ENCODE results near the gene LDLR. TPM values are rescaled to one million over a fixed set of nuclear protein-coding genes. Genes with fewer than 3 reads are reported as not detected.
"Not testable (repeated sequence)": the region's sequence is repeated elsewhere in the genome, so short reads cannot be mapped to it uniquely, and the experiment has no call there.

Gene LDLR
- total RNA-seq, 1 donor from 2014 or later, result 123 TPM

GRCh38 chr19:11127905-11128304 lies 38.6 kb downstream of the LDLR start:
- TF ChIP-seq CTCF (conservative IDR thresholded peaks at IDR 0.05; ENCODE audit: low read depth, low read length), result no peak
- H3K4me3 ChIP-seq (ENCODE audit: low read depth, low read length), result no peak overlapping the region
- no peak for DNase-seq (ENCODE audit: low read depth)

GRCh38 chr19:11130824-11131455 lies 41.7 kb downstream of the LDLR start:
- H3K4me3 ChIP-seq (ENCODE audit: low read depth, low read length), result no peak overlapping the region
- DNase-seq (ENCODE audit: low read depth), result no peak
- TF ChIP-seq CTCF (conservative IDR thresholded peaks at IDR 0.05; ENCODE audit: low read depth, low read length), result peak; percentile 81

- no peak for TF ChIP-seq CTCF (conservative IDR thresholded peaks at IDR 0.05; ENCODE audit: low read depth, low read length)
- no peak for DNase-seq (ENCODE audit: low read depth)
- H3K4me3 ChIP-seq (ENCODE audit: low read depth, low read length), result no peak overlapping the region
Observed at GRCh38 chr19:11131471-11131870, 42.2 kb downstream of the LDLR start.

- DNase-seq (ENCODE audit: low read depth), result no peak
- TF ChIP-seq CTCF (conservative IDR thresholded peaks at IDR 0.05; ENCODE audit: low read depth, low read length), result no peak
- H3K4me3 ChIP-seq (ENCODE audit: low read depth, low read length), result no peak overlapping the region
Observed at GRCh38 chr19:11136400-11137101, 47.3 kb downstream of the LDLR start.

GRCh38 chr19:11137542-11138384 lies 48.5 kb downstream of the LDLR start:
- peak; percentile 79 for TF ChIP-seq CTCF (conservative IDR thresholded peaks at IDR 0.05; ENCODE audit: low read depth, low read length)
- no peak for DNase-seq (ENCODE audit: low read depth)
- H3K4me3 ChIP-seq (ENCODE audit: low read depth, low read length), result no peak overlapping the region

GRCh38 chr19:11138601-11139300 lies 49.5 kb downstream of the LDLR start:
- H3K4me3 ChIP-seq (ENCODE audit: low read depth, low read length), result no peak overlapping the region
- no peak for DNase-seq (ENCODE audit: low read depth)
- no peak for TF ChIP-seq CTCF (conservative IDR thresholded peaks at IDR 0.05; ENCODE audit: low read depth, low read length)

- H3K4me3 ChIP-seq (ENCODE audit: low read depth, low read length); DNase-seq (ENCODE audit: low read depth): not testable (repeated sequence)
Observed at GRCh38 chr19:11140023-11140538, 50.8 kb downstream of the LDLR start.

All from epithelial cell of proximal tubule (primary cell).